Activated T-cell treated with anti-CD3 and anti-CD28 coated beads for 1 hour (primary cell): ENCODE measurements around the gene CDH23.
"Not testable (repeated sequence)": the region's sequence is repeated elsewhere in the genome, so short reads cannot be mapped to it uniquely, and the experiment has no call there.

ENCODE experiments used
- DNase-seq: peaks from one replicate; pipeline ENCODE4 v3.0.0-alpha.2; 2020; ENCODE audit warnings: low read depth

Gene CDH23

GRCh38 chr10:71584461-71584860, 187.7 kb downstream of the CDH23 start:
- no peak for DNase-seq

DNA sequence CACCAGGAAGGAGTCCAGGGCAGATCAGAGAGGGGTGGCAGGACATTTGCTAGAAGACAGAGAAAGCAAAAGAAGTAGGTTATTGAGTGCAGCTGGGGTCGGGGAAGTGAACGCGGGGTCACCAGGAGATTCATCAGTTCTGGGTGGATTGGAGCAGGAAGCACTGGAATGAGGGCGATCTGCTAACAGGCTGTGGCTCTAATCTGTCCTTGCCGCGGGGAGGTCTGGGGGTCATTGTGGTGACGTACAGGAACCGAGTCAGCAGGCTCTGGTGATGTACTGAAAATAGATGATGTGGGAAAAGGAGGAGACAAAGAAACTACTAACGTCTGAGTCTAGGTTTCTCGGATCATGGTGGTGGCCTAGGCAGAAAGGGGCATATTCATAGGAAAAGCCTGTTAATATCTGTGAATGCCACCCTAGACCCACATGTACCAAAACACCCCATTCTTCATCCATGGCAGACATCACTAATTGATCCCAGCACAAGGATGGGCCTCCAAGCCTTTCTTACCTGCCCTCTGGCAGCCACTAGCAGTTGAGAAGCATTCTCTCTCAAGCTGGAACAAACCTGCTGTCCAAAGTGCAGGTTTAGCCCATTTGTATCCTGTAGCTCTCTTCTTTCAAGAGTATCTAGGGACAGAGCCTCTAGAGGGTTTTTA, 188.3 kb downstream of the CDH23 start:
- no peak for DNase-seq

DNA sequence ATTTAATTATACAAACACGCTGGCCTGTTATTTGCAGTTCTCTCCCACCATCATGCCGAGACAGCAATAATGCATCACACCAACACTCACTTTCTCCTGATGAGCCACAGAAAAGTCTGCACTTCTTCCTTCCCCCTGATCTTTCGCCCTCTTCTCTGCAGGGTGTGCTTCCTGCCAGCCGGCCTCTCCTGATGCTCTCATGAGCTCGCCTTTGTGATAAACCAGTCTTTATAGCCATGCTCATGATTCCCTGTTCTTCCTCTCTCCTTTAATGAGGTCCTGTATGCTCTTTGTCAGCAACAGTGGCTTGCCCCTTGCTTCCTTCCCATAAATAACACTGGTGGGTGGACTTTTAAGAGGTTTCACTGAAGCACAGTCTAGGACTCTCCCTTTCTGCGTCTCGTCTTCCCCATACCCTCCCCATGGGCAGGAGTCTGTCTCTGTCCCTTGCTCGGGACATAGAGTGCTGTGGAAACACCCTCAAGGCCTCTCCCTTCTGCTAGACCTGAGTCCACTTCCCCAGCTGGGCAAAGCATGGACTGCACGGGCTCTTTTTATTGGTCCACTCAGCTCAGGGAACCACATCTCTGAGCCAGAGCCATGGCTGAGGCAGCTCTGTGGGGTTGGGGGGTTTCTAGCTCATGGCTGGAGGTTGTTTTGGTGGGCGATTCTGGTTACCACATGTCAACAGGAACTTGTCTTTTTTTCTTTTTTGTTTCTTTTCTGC, 189.0 kb downstream of the CDH23 start:
- DNase-seq = no peak

DNA sequence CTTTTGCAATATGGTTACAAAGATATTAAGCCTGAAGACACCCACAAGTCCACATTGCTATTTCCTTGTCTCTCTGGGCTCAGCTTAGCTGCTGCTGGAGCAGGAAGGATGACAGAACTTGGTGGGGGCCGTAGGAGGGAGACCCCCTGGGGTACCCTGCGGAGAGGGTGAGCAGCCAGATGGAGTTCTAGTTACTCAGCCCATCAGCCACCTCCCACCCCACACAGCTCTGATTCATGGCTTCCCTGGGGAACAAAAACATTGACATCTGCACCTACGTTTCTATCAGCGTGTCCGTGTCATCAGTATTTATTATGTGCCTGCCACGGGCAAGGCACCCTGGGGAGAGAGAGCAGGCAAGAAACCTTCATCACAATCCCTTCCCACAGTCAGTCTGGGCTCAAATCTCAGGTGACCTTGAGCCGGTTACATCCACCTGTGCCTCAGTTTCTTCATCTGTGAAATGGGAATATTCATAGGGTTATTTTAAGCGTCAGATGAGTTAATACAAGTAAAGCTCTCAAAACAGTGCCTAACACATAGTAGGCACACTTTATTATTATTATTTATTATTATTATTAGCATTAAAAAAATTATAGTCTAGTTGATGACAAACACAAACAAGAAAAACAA, 191.3 kb downstream of the CDH23 start:
- no peak for DNase-seq

DNA sequence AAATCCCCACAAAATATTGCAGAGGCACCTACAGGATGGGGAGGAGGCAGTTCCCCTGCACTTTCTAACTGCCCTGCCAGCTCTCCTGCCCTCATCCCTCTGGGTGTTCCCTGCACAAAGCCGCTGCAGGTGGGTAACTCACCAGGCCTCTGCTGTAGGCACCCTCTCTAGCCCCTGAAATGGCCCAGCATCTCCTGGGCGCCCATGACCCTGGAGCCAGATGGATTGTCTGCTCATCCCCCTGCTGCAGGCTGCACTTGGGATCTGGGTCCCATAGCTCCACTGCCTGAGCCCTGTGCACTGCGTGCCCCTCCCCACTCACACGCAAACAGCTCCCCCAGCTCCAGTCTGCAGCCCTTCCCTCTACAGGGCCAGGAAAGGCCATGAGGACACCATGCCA, 192.0 kb downstream of the CDH23 start:
- DNase-seq = no peak

GRCh38 chr10:71589617-71590551, 193.2 kb downstream of the CDH23 start:
- DNase-seq = no peak

GRCh38 chr10:71590781-71591350, 194.1 kb downstream of the CDH23 start:
- DNase-seq = no peak

DNA sequence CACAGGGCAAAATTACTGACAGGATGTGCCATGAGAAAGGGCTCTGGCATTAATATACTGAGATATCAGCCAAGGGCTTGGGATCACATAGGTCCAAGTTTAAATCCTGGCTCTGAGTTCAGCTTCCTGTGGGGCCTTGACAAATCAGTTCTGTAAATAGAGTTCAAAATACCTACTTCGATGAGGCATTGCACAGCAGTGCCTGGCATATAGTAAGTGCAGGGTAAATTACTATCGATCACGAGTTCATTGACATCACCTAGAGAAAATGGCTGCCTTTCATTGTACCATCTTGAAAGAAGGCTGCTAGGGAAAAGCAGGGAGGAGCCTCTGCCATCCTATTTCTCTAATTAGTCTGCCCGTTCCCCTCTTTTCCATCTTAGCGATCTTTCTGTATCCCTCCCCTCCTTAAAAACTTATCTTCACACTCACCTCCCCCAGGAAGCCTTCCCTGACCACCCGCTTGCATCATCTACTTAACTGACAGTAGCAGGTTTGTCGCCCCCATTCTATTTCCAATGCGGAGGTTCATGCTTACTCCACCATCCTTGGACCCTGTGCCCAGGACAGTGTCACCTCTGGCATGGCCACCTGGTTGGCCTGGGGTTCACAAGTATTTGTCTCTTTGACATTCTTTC, 198.3 kb downstream of the CDH23 start:
- no peak for DNase-seq

GRCh38 chr10:71595649-71596048, 198.9 kb downstream of the CDH23 start:
- DNase-seq = no peak

- no peak for DNase-seq
Measured at GRCh38 chr10:71596127-71596526, 199.4 kb downstream of the CDH23 start.

DNA sequence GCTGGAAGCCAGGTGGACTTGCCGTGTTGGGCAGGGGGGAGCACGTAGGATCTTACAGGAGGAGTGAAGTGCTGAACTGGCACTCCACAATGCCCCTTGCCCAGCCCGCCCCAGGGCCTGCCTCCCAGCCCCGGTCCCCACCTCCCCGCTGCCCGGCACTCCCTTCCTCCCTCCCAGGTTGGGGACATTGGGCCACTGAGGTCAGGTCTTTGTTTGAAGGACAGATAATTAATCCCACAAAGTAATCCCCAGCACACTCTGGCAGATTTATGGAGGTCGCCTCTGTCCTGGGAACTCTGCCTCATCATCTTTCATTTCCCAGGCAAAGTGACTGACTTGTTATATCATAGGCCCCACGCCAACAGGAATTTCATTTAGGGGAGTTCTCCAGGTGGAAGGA, 200.0 kb downstream of the CDH23 start:
- no peak for DNase-seq

DNA sequence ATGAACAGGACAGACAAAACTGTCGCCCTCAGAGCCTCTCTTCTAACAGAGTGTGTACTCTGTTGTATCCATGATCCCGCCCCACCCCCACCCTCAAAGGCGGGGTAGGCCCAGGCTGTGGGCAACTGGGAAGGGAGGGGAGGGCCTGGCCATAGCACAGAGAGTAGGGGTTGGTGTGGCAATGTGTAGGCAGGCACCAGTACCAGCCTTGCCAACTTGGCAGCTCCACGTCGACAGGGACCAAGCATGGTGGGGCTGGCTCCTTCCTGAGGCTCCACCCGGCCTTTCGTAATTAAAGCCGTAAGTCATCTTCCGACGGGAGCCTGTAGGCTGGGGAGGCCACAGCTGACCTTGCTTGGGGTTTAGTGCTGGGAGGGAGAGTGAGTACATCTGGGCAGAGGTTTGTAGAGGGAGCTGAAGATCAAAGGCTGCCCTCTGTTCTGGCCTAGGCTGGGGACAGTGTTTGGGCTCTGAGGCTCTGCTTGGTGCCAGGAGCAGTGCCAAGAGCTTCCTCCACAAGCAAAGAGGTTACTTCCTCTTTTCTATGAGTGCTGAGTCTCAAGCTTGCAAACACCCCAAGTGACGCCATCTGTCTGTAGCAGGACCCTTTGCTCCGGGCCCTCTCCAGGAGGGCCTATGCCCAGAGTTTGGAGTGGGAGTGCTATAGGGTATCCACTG, 201.2 kb downstream of the CDH23 start:
- no peak for DNase-seq

GRCh38 chr10:71598621-71599055, 201.9 kb downstream of the CDH23 start:
- no peak for DNase-seq

- DNase-seq = no peak
Measured at GRCh38 chr10:71599518-71599917, 202.8 kb downstream of the CDH23 start.

DNA sequence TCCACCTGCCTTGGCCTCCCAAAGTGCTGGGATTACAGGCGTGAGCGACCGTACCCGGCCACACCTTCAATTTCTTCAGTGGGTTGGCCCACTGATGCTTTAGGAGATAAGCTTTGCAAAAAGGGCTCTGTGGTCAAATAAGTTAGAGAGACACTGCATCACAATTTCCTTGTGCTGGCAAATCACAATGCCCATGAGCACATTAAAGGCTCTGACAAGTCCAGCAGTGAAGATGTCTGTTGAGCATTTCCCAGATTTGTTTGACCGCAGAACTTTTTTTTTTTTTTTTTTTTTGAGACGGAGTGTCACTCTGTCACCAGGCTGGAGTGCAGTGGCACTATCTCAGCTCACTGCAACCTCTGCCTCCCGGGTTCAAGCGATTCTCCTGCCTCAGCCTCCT, 203.5 kb downstream of the CDH23 start:
- not testable (repeated sequence) for DNase-seq

DNA sequence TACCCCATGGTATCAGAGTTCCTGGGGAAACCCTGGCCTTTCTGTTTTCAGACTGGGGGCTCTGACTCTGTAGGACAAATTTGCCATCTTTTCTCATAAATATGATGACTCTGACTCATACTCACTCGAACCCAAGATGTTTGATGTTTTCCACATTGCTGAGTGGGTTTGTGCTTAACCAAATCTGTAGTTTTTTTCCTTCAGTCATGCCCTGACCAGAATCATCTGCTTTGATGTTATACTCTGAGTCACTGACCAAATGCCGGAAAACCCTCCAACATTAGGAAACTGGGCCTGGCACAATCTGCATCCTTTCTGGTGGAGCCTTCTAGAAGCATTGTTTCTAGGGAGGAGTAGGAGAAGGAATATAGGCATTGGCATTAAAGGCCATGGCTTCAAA, 204.1 kb downstream of the CDH23 start:
- no peak for DNase-seq

GRCh38 chr10:71601273-71601672, 204.6 kb downstream of the CDH23 start:
- DNase-seq = no peak

DNA sequence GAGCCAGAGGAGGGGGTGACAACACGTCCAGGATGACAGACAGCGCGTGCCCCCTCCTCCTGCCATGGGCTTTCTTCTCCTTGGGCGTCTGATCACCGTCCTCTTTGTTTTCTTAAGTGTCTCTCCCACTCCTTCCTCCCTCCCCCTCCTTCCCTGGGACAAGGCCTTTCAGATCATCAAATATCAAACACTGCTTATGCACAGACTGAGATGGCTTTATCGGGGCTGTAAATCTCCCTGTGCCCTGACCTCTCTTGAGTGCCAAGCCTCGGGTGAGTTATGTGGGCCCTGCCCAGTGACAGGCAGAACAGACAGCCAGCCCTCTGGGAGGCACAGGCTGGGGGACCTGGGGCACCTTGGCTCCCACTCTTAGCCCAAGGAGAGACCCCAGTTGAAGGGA, 206.4 kb downstream of the CDH23 start:
- DNase-seq = no peak

DNA sequence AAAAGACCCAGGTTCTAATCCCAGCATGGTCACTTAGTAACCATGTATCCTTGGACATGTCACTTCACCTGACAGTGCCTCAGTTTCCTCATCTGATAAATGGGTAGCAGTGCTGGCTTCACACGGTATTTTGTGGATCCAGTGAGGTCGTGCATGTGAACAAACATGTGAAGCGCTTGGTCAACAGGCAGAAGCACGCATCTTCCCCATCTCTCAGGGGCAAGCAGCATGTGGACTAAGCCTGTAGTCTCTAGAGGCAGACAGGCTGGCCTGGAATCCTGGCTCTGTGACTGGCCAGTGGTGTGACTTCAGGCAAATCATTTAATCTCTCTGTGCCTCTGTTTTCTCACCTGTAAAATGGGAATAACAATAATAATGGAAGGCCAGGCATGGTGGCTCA, 207.0 kb downstream of the CDH23 start:
- no peak for DNase-seq

DNA sequence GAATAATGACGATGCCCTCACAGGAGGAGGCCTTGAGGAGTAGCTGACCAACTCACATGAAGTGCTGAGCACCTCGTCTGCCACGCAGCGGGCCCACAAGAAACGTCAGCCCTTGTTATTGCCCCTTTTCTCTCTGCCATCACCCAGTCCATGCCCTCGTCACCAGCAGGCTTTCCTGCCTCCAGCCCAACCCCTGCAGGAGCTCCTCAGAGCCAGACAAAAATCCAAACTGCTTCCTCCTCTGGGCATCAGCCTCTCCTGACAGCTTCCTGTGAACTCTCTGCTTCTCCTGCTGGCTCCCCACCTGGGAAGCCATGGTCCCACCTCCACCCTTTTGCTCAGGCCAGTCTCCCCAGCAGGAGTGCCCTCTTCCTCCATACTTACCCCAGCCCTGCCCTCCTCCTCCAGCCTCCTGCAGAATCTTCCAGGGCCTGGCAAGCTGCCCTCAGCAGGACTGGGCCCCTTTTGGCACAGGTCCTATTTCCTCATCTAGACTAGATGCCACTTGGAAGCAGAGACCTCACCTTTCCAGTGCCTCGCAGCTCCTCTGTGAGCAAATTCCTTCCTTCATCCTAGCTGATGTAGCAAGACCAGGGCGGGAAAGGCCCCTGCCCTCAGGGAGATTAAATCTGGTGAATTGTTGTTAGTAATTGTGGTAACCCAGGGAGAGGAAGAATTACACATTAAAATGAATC, 207.8 kb downstream of the CDH23 start:
- no peak for DNase-seq
